Loucy (cell line): ENCODE data around the gene THEMIS.

Experiments used
- CTCF ChIP-seq: fragments of 200-600 bp; sonication (generic); conservative IDR thresholded peaks from 2 replicates; pipeline ENCODE4 v1.5.1; 2014; ENCODE audit warnings: mild to moderate bottlenecking, antibody characterized with exemption, low read length
- EZH2phosphoT487 ChIP-seq: fragments of 200-600 bp; IDR thresholded peaks from 2 replicates; pipeline ENCODE4 v1.6.1; 2018; ENCODE audit warnings: antibody characterized with exemption, mild to moderate bottlenecking, moderate library complexity, borderline replicate concordance

GRCh38 chr6:127886603-127887002, 14.3 kb downstream of the THEMIS start:
- no peak for TF ChIP-seq CTCF
- TF ChIP-seq EZH2phosphoT487 = no peak
